Gastrocnemius medialis (tissue), 4 donors: ENCODE data around the gene UNC13B.

ENCODE experiments used
- CTCF ChIP-seq, 5 experiments: fragments of 450-650 bp in 3 of 5; fragments of 200-600 bp in 2 of 5; sonication (generic) in 2 of 5; IDR thresholded peaks in 4 of 5; conservative IDR thresholded peaks in 1 of 5; 1 replicate in 4 of 5; 2 replicates in 1 of 5; pipeline ENCODE4 v1.5.1; 2016 to 2019; ENCODE audit warnings: antibody characterized with exemption in 5 of 5, mild to moderate bottlenecking in 3 of 5, moderate library complexity in 3 of 5
- POLR2A ChIP-seq, 2 donors: fragments of 450-650 bp; IDR thresholded peaks; one replicate each; pipeline ENCODE4 v1.6.1; 2017; ENCODE audit warnings: antibody characterized with exemption in 2 of 2, mild to moderate bottlenecking in 2 of 2, moderate library complexity in 2 of 2

GRCh38 chr9:35432076-35432475, 270.3 kb downstream of the UNC13B start:
- TF ChIP-seq CTCF (IDR thresholded peaks at IDR 0.05 in 4 of 5, conservative IDR thresholded peaks at IDR 0.05 in 1 of 5) (no peak), POLR2A (IDR thresholded peaks at IDR 0.05) (no peak)
